Keratinocyte (primary cell): ENCODE data around the gene TNNT2. TPM values are rescaled to one million over a fixed set of nuclear protein-coding genes. Genes with fewer than 3 reads are reported as not detected.

ENCODE experiments used
- DNase-seq: peaks from one replicate; pipeline ENCODE4 v3.0.0-alpha.2; 2011; ENCODE audit warnings: low read depth, missing footprints, low spot score
- FAIRE-seq: peaks from 2 replicates; lab custom pipeline; 2011; peaks lifted over from hg19 to GRCh38; lab: Jason Lieb, UNC
- H2AFZ ChIP-seq: 2 replicates; pipeline ENCODE4 v1.6.0; 2012; ENCODE audit warnings: low read length, control low read depth, inconsistent platforms; ENCODE audit not compliant: control insufficient read depth
- H3K27ac ChIP-seq: 2 replicates; pipeline ENCODE4 v1.5.1; 2011; ENCODE audit warnings: low read length; ENCODE audit not compliant: control insufficient read depth, insufficient read depth
- H3K27me3 ChIP-seq: 3 replicates; pipeline ENCODE4 v1.6.0; 2011; ENCODE audit warnings: low read length; ENCODE audit not compliant: control insufficient read depth, insufficient read depth; ENCODE audit errors: extremely low read depth
- H3K36me3 ChIP-seq, 2 experiments: 2 replicates in 1 of 2; 3 replicates in 1 of 2; pipeline ENCODE4 v1.5.1; 2011; ENCODE audit warnings: low read length in 2 of 2, mild to moderate bottlenecking in 1 of 2; ENCODE audit not compliant: control insufficient read depth in 2 of 2, insufficient read depth in 2 of 2; ENCODE audit errors: extremely low read depth in 1 of 2
- H3K4me1 ChIP-seq: 3 replicates; pipeline ENCODE4 v1.5.1; 2011; ENCODE audit warnings: low read length; ENCODE audit not compliant: control insufficient read depth, insufficient read depth; ENCODE audit errors: extremely low read depth
- H3K4me2 ChIP-seq: 3 replicates; pipeline ENCODE4 v1.6.0; 2011; ENCODE audit warnings: low read depth, low read length; ENCODE audit not compliant: control insufficient read depth, insufficient read depth; ENCODE audit errors: extremely low read depth
- H3K4me3 ChIP-seq, 3 experiments: fragments of 200-600 bp in 1 of 3; sonication (generic) in 1 of 3; 2 replicates in 2 of 3; 3 replicates in 1 of 3; pipeline ENCODE4 v1.5.1; 2011 to 2016; ENCODE audit warnings: low read length in 3 of 3, mild to moderate bottlenecking in 3 of 3, control low read depth in 2 of 3, inconsistent platforms in 1 of 3, low read depth in 1 of 3, mixed read lengths in 1 of 3, mixed run types in 1 of 3, moderate library complexity in 1 of 3; ENCODE audit not compliant: control insufficient read depth in 2 of 3, insufficient read depth in 2 of 3; ENCODE audit errors: extremely low read depth in 1 of 3
- H3K79me2 ChIP-seq: 2 replicates; pipeline ENCODE4 v1.6.0; 2012; ENCODE audit warnings: low read length; ENCODE audit not compliant: control insufficient read depth, insufficient read depth
- H3K9ac ChIP-seq: 3 replicates; pipeline ENCODE4 v1.6.0; 2011; ENCODE audit warnings: low read length; ENCODE audit not compliant: control insufficient read depth, insufficient read depth; ENCODE audit errors: extremely low read depth
- H3K9me1 ChIP-seq: 3 replicates; pipeline ENCODE4 v1.6.0; 2011; ENCODE audit warnings: low read length; ENCODE audit not compliant: control insufficient read depth, insufficient read depth; ENCODE audit errors: extremely low read depth
- H3K9me3 ChIP-seq: 2 replicates; pipeline ENCODE4 v1.5.1; 2012; ENCODE audit warnings: low read depth, low read length; ENCODE audit not compliant: control insufficient read depth
- H4K20me1 ChIP-seq: 3 replicates; pipeline ENCODE4 v1.6.0; 2011; ENCODE audit warnings: low read length; ENCODE audit not compliant: control insufficient read depth, insufficient read depth; ENCODE audit errors: extremely low read depth
- EZH2 ChIP-seq: IDR thresholded peaks from one replicate; pipeline ENCODE4 v1.6.1; 2012; ENCODE audit warnings: inconsistent platforms, mild to moderate bottlenecking, low read length, moderate library complexity
- dilution Hi-C: fragments of 300-500 bp; cut with MboI; formaldehyde crosslinking; loops from one replicate; pipeline ENCODE4 v1.7.0; 2020; ENCODE audit warnings: low sequenced_read_pairs; ENCODE audit not compliant: extremely low pct_ligation_motif_present
- polyA minus RNA-seq, 3 experiments: library from RNA; depleted of rRNA, polyadenylated mRNA; stranded (reverse); fragments of >200 nt; gene quantifications; 1 replicate in 1 of 3; 2 replicates in 1 of 3; 3 replicates in 1 of 3; pipeline ENCODE4 v1.2.3, GENCODE V29; 2011
- polyA plus RNA-seq, 5 experiments: library from polyadenylated mRNA; depleted of rRNA in 3 of 5; stranded (reverse) in 3 of 5; stranded (forward) in 1 of 5; unstranded in 1 of 5; fragments of >200 nt; gene quantifications; 1 replicate in 1 of 5; 2 replicates in 3 of 5; 3 replicates in 1 of 5; pipeline versions ENCODE4 v1.2.1 to v1.2.3, GENCODE V29; 2011 to 2012; ENCODE audit warnings: missing spikeins in 2 of 5, low read depth in 1 of 5, low replicate concordance in 1 of 5
- TF ChIP-seq, protein P1 (sequence below), 3 experiments: IDR thresholded peaks in 1 of 3; conservative IDR thresholded peaks in 1 of 3; optimal IDR thresholded peaks in 1 of 3; 2 replicates in 2 of 3; 3 replicates in 1 of 3; pipeline versions ENCODE3 to v1.5.1; 2011; ENCODE audit warnings: low read length in 3 of 3, mild to moderate bottlenecking in 3 of 3, moderate library complexity in 2 of 3, control low read depth in 1 of 3, inconsistent platforms in 1 of 3; ENCODE audit not compliant: insufficient read depth in 2 of 3; ENCODE audit errors: extremely low read depth in 1 of 3

Gene TNNT2
- polyA plus RNA-seq = 0.61 to 2.3 TPM (median 1.4 TPM) in 3 replicates
- 36.2 TPM for polyA plus RNA-seq (2011; ENCODE audit: low read depth)
- polyA plus RNA-seq (2011; cell fraction: cytosol; rRNA removed) = 0.43 and 0.45 TPM in 2 replicates
- 9.6 and 9.8 TPM in 2 replicates for polyA plus RNA-seq (2011; cell fraction: nucleus; rRNA removed)
- polyA plus RNA-seq (2012; ENCODE audit: low replicate concordance) = 1.1 and 26.4 TPM in 2 replicates
- polyA minus RNA-seq = 0.59 to 4.1 TPM (median 3.5 TPM) in 3 replicates
- polyA minus RNA-seq (2011; cell fraction: cytosol; rRNA and poly(A)+ RNA removed) = not detected
- polyA minus RNA-seq (2011; cell fraction: nucleus; rRNA and poly(A)+ RNA removed) = 5.7 and 8.5 TPM in 2 replicates

DNA sequence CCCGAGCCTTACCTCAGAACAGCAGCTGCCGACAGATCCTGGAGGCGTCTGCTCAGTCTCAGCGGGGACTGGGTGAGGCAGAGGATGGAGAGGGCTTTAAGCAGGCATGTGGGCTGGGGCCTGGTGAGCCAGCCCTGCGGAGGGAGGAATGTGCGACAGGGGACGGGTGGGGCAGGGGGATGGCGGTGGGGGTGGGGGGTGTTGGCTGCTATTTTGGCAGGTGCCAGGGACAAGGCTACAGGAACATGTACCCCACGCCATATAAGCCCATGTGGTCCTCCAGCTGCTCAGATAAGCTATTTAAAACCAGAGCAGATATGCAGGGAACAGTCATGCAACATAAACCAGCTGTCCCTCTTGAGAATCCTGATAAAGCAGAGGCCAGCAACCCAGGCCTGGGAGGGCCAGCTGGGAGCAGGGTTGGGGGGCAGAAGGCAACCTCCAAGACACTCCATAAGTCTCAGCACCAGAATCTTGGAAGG, at the start of gene TNNT2:
TSS of gene TNNT2 (minus strand) at position 70 of the 482 bp plus-strand sequence. CDS start 4,426 bp downstream, outside the sequence.
- no peaks in the 10 kb centered on the region for H3K9me3 ChIP-seq
- no peaks in the 10 kb centered on the region for H3K9me1 ChIP-seq
- peaks cover 9 to 13% of the 10 kb centered on the region in 2 experiments for H3K36me3 ChIP-seq
- FAIRE-seq (no peak), DNase-seq (no peak)
- dilution Hi-C loops = no loop called here
- no peaks in the 10 kb centered on the region for H3K4me1 ChIP-seq
- no peak within 1 kb of the TSS for H3K9ac ChIP-seq
- H2AFZ ChIP-seq = no peak within 1 kb of the TSS
- H4K20me1 ChIP-seq = peaks cover 2% of the 10 kb centered on the region
- no peak within 1 kb of the TSS for H3K4me3 ChIP-seq
- no peak within 1 kb of the TSS for H3K27ac ChIP-seq
- TF ChIP-seq, protein P1, sequence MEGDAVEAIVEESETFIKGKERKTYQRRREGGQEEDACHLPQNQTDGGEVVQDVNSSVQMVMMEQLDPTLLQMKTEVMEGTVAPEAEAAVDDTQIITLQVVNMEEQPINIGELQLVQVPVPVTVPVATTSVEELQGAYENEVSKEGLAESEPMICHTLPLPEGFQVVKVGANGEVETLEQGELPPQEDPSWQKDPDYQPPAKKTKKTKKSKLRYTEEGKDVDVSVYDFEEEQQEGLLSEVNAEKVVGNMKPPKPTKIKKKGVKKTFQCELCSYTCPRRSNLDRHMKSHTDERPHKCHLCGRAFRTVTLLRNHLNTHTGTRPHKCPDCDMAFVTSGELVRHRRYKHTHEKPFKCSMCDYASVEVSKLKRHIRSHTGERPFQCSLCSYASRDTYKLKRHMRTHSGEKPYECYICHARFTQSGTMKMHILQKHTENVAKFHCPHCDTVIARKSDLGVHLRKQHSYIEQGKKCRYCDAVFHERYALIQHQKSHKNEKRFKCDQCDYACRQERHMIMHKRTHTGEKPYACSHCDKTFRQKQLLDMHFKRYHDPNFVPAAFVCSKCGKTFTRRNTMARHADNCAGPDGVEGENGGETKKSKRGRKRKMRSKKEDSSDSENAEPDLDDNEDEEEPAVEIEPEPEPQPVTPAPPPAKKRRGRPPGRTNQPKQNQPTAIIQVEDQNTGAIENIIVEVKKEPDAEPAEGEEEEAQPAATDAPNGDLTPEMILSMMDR (optimal IDR thresholded peaks at IDR 0.05 in 1 of 3, IDR thresholded peaks at IDR 0.05 in 1 of 3, conservative IDR thresholded peaks at IDR 0.05 in 1 of 3; ENCODE audit: extremely low read depth in 1 of 3, insufficient read depth in 2 of 3, low read length in 3 of 3) = no peak
- TF ChIP-seq EZH2 = no peak
- no peaks in the 10 kb centered on the region for H3K79me2 ChIP-seq
- no peak within 1 kb of the TSS for H3K4me2 ChIP-seq
- peaks cover 37% of the 10 kb centered on the region for H3K27me3 ChIP-seq

DNA sequence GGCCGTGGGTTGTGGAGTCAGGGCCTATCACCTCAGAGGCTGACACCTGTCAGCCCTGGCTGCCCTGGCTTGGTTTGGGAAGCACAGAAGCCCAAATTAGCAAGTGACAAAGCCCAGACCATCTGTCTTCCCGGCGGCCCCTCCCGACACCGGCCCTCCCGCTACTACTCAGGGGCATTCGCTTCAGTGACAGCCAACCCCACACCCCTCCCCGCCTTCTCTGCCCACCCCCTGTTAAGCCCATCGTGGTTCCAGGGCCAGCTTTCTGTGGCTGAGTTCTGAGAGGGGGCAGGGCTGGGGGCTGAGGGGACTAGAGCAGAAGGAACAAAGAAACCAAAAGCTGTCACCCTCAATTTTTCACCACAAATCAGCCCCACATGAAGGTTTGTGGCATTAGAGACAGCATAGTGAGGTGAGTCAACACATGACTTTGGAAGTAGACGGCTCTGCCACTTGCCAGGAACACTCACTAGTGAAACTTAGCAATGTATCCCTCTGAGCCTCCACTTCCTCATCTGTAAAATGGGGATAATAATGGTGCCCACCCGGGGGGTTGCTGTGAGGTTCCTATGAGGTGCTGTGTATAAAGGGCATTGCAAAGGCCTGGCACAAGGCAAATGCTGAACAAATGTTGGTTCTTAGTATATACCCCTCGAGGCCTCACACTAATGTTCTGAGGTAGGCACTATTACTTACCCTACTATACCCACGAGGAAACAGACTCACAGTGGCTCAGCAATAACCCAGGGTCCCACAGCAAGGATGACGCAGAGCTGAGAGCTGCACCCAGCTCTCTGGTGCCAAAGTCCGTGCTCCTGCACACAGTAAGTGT, 49.2 kb upstream of the TNNT2 start:
- no peak overlapping the region for H3K27ac ChIP-seq
- no peaks in the 10 kb centered on the region for H3K4me1 ChIP-seq
- no peak overlapping the region for H3K4me2 ChIP-seq
- H3K9ac ChIP-seq = no peak overlapping the region
- H3K4me3 ChIP-seq = no peak overlapping the region
- dilution Hi-C loops = no loop called here
- H2AFZ ChIP-seq = no peak overlapping the region
- H3K27me3 ChIP-seq = peaks cover 4% of the 10 kb centered on the region
- H3K79me2 ChIP-seq = no peaks in the 10 kb centered on the region
- H3K9me1 ChIP-seq = no peaks in the 10 kb centered on the region
- DNase-seq (no peak), FAIRE-seq (no peak)
- H4K20me1 ChIP-seq = no peaks in the 10 kb centered on the region
- TF ChIP-seq, protein P1 (optimal IDR thresholded peaks at IDR 0.05 in 1 of 3, IDR thresholded peaks at IDR 0.05 in 1 of 3, conservative IDR thresholded peaks at IDR 0.05 in 1 of 3; ENCODE audit: extremely low read depth in 1 of 3, insufficient read depth in 2 of 3, low read length in 3 of 3) = no peak
- TF ChIP-seq EZH2 = no peak
- no peaks in the 10 kb centered on the region for H3K9me3 ChIP-seq
- H3K36me3 ChIP-seq = no peaks in the 10 kb centered on the region
